Stomach (tissue), 9 donors: ENCODE data around the gene RNFT2. TPM values are rescaled to one million over a fixed set of nuclear protein-coding genes. Genes with fewer than 3 reads are reported as not detected.

Experiments used
- DNase-seq, 2 donors: peaks; one replicate each; pipeline versions ENCODE4 v3.0.0 to v3.0.0-alpha.2; 2013 to 2019
- H3K27ac ChIP-seq, 5 donors: fragments of 200-600 bp in 4 of 5; sonication (generic) in 4 of 5; one replicate each; pipeline ENCODE4 v1.5.1; 2013 to 2019; ENCODE audit warnings: mild to moderate bottlenecking in 1 of 5, moderate library complexity in 1 of 5
- H3K27me3 ChIP-seq, 3 donors: fragments of 200-600 bp; sonication (generic); one replicate each; pipeline ENCODE4 v1.5.1; 2017 to 2019; ENCODE audit warnings: mixed run types in 1 of 3
- H3K36me3 ChIP-seq, 4 donors: fragments of 200-600 bp; sonication (generic); 1 replicate in 3 of 4; 2 replicates in 1 of 4; pipeline ENCODE4 v1.5.1; 2016 to 2019
- H3K4me1 ChIP-seq, 4 donors: fragments of 200-600 bp; sonication (generic); one replicate each; pipeline ENCODE4 v1.5.1; 2016 to 2019
- H3K4me3 ChIP-seq, 4 donors: fragments of 200-600 bp; sonication (generic) in 3 of 4; one replicate each; pipeline ENCODE4 v1.5.1; 2016 to 2019; ENCODE audit warnings: mild to moderate bottlenecking in 1 of 4
- H3K9me3 ChIP-seq, 4 donors: fragments of 200-600 bp; sonication (generic); one replicate each; pipeline ENCODE4 v1.5.1; 2016 to 2019
- CTCF ChIP-seq, 7 experiments: fragments of 450-650 bp in 4 of 7; fragments of 200-600 bp in 3 of 7; sonication (generic) in 3 of 7; IDR thresholded peaks; one replicate each; pipeline ENCODE4 v1.5.1; 2016 to 2019; ENCODE audit warnings: antibody characterized with exemption in 7 of 7, control low read depth in 2 of 7, mild to moderate bottlenecking in 1 of 7
- EP300 ChIP-seq: sonication (generic); formaldehyde crosslinking; IDR thresholded peaks from one replicate; pipeline ENCODE4 v1.6.1; 2017; ENCODE audit warnings: antibody characterized with exemption
- POLR2A ChIP-seq, 4 donors: fragments of 450-650 bp; IDR thresholded peaks; one replicate each; pipeline ENCODE4 v1.6.1; 2016; ENCODE audit warnings: antibody characterized with exemption in 4 of 4, control low read depth in 2 of 4, mild to moderate bottlenecking in 1 of 4, moderate library complexity in 1 of 4
- POLR2AphosphoS5 ChIP-seq, 3 donors: sonication (generic); formaldehyde crosslinking; IDR thresholded peaks; one replicate each; pipeline ENCODE4 v1.6.1; 2016; ENCODE audit warnings: antibody characterized with exemption in 3 of 3
- WGBS, 5 donors: extraction: QIAGEN DNeasy Blood & Tissue Kit in 3 of 5; methylation state at CpG; one replicate each; pipeline versions ENCODE4 v1.1.5 to v1.1.7; 2013 to 2018; 5-methylcytosine and 5-hydroxymethylcytosine counted together
- intact Hi-C: fragments of 100-400 bp; cut with DNase I; formaldehyde crosslinking; loops from one replicate; pipeline ENCODE4 v1.15.1; 2023; ENCODE audit warnings: low total_unique reads
- polyA plus RNA-seq, 3 donors: library from polyadenylated mRNA; stranded (reverse); fragments of 200-250 nt; gene quantifications; one replicate each; pipeline ENCODE4 v1.2.3, GENCODE V29; 2013
- total RNA-seq, 5 donors: library from RNA; depleted of rRNA; stranded (reverse); fragments of >200 nt; gene quantifications; one replicate each; pipeline versions ENCODE4 v1.1.0 to v1.2.3, GENCODE V29; 2014 to 2016
- donor health status: healthy with polysubstance abuse.
- donor health status: Bipolar disorder and iron deficiency.
- donor health status: healthy.

The RNFT2 gene
- total and polyA plus RNA-seq, 8 donors = 0.43 to 12.7 (median 1.6) TPM; not detected in 2

- Histone ChIP-seq H3K4me1 (peaks cover 7 to 27% (median 24%) of the 10 kb centered on the region in 4 donors), H3K9me3 (no peaks in the 10 kb centered on the region), H3K27me3 (peaks cover 0 to 5% (median under 1%) of the 10 kb centered on the region in 3 donors), H3K27ac (peak overlapping the region in 2 of 5 donors; percentile 67 to 76), H3K36me3 (no peaks in the 10 kb centered on the region), H3K4me3 (no peak overlapping the region)
- WGBS, 5 donors = 86 to 97% (median 94%) methylated on average over 6 of the region's 6 CpGs
- no peak for DNase-seq
- no peak for TF ChIP-seq POLR2AphosphoS5 (IDR thresholded peaks at IDR 0.05)
- TF ChIP-seq CTCF (IDR thresholded peaks at IDR 0.05) = no peak
- intact Hi-C loops = no loop called here
Observed at GRCh38 chr12:116700066-116700465, 38.0 kb upstream of the RNFT2 start.

- Histone ChIP-seq H3K27me3 (no peaks in the 10 kb centered on the region), H3K4me3 (no peak overlapping the region), H3K4me1 (peaks cover 7 to 27% (median 24%) of the 10 kb centered on the region in 4 donors), H3K27ac (no peak overlapping the region), H3K36me3 (no peaks in the 10 kb centered on the region), H3K9me3 (no peaks in the 10 kb centered on the region)
- WGBS, 5 donors = 91 to 96% (median 93%) methylated on average over 4 of the region's 4 CpGs
- no peak for TF ChIP-seq POLR2AphosphoS5 (IDR thresholded peaks at IDR 0.05)
- no peak for TF ChIP-seq EP300
- TF ChIP-seq CTCF (IDR thresholded peaks at IDR 0.05) = no peak
- no peak for TF ChIP-seq POLR2A (IDR thresholded peaks at IDR 0.05)
- no peak for DNase-seq
- intact Hi-C loops = no loop called here
Observed at GRCh38 chr12:116701432-116701831, 36.7 kb upstream of the RNFT2 start.

GRCh38 chr12:116703214-116703795, 34.8 kb upstream of the RNFT2 start:
- intact Hi-C loops = no loop called here
- 16 to 20% (median 18%) methylated on average over 12 of the region's 12 CpGs for WGBS, 5 donors
- DNase-seq = peak; percentile 75 to 86
- TF ChIP-seq POLR2A (IDR thresholded peaks at IDR 0.05) (no peak), POLR2AphosphoS5 (IDR thresholded peaks at IDR 0.05) (peak in 1 of 3 donors; percentile 60), CTCF (IDR thresholded peaks at IDR 0.05) (peak in 5 of 7 experiments; percentile 86 to 95 (median 93))
- Histone ChIP-seq H3K9me3 (no peaks in the 10 kb centered on the region), H3K4me1 (peaks cover 7 to 20% (median 14%) of the 10 kb centered on the region in 4 donors), H3K27ac (no peak overlapping the region), H3K36me3 (no peaks in the 10 kb centered on the region), H3K27me3 (no peaks in the 10 kb centered on the region), H3K4me3 (no peak overlapping the region)

- Histone ChIP-seq H3K4me3 (no peak overlapping the region), H3K27me3 (peaks cover 0 to 7% (median 0%) of the 10 kb centered on the region in 3 donors), H3K36me3 (peaks cover 0 to 9% (median 6%) of the 10 kb centered on the region in 4 donors), H3K27ac (no peak overlapping the region), H3K9me3 (no peaks in the 10 kb centered on the region), H3K4me1 (peaks cover 5 to 26% (median 14%) of the 10 kb centered on the region in 4 donors)
- no peak for TF ChIP-seq POLR2A (IDR thresholded peaks at IDR 0.05)
- TF ChIP-seq POLR2AphosphoS5 (IDR thresholded peaks at IDR 0.05) = no peak
- TF ChIP-seq CTCF (IDR thresholded peaks at IDR 0.05) = no peak
- no peak for TF ChIP-seq EP300
- no peak for DNase-seq
- intact Hi-C loops = no loop called here
- WGBS, 5 donors = 80 to 92% (median 91%) methylated on average over 9 of the region's 9 CpGs
Observed at GRCh38 chr12:116707751-116708150, 30.4 kb upstream of the RNFT2 start.
